Stomach (tissue), 4 donors: ENCODE results near the gene PTX3.

Experiments used
- EP300 ChIP-seq: sonication (generic); formaldehyde crosslinking; IDR thresholded peaks from one replicate; pipeline ENCODE4 v1.6.1; 2017; ENCODE audit warnings: antibody characterized with exemption
- POLR2A ChIP-seq, 4 donors: fragments of 450-650 bp; IDR thresholded peaks; one replicate each; pipeline ENCODE4 v1.6.1; 2016; ENCODE audit warnings: antibody characterized with exemption in 4 of 4, control low read depth in 2 of 4, mild to moderate bottlenecking in 1 of 4, moderate library complexity in 1 of 4
- POLR2AphosphoS5 ChIP-seq, 3 donors: sonication (generic); formaldehyde crosslinking; IDR thresholded peaks; one replicate each; pipeline ENCODE4 v1.6.1; 2016; ENCODE audit warnings: antibody characterized with exemption in 3 of 3
- TF ChIP-seq, protein P1 (sequence below), 7 experiments: fragments of 450-650 bp in 4 of 7; fragments of 200-600 bp in 3 of 7; sonication (generic) in 3 of 7; IDR thresholded peaks; one replicate each; pipeline ENCODE4 v1.5.1; 2016 to 2019; ENCODE audit warnings: antibody characterized with exemption in 7 of 7, control low read depth in 2 of 7, mild to moderate bottlenecking in 1 of 7

DNA sequence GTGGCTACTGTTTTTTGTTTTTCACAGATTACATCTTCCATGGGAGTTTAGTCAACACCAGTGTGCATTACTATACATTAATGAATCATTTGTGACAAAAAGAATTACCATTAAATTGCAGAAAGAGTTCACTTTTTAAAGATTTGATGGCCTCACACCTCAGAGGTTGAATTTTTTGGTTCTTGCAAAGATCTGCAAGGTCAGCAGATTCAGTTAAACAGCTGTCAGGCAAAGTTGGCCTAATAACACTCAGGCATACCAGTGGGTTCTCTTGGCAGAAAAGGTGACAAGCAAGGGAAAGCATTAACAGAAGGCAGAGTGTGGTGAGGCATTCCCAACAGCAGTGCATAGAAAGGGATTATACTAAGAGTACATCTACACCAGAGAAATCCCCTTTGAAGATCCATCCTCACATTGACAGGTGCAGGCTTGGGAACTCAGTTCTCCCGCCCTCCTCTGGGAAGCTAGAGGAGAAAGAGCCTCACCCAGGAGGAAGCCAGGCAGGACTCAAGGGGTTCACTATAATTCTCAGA lies 24.3 kb upstream of the PTX3 start:
- TF ChIP-seq POLR2A (IDR thresholded peaks at IDR 0.05) (no peak), POLR2AphosphoS5 (IDR thresholded peaks at IDR 0.05) (no peak), EP300 (no peak)
- TF ChIP-seq, protein P1, sequence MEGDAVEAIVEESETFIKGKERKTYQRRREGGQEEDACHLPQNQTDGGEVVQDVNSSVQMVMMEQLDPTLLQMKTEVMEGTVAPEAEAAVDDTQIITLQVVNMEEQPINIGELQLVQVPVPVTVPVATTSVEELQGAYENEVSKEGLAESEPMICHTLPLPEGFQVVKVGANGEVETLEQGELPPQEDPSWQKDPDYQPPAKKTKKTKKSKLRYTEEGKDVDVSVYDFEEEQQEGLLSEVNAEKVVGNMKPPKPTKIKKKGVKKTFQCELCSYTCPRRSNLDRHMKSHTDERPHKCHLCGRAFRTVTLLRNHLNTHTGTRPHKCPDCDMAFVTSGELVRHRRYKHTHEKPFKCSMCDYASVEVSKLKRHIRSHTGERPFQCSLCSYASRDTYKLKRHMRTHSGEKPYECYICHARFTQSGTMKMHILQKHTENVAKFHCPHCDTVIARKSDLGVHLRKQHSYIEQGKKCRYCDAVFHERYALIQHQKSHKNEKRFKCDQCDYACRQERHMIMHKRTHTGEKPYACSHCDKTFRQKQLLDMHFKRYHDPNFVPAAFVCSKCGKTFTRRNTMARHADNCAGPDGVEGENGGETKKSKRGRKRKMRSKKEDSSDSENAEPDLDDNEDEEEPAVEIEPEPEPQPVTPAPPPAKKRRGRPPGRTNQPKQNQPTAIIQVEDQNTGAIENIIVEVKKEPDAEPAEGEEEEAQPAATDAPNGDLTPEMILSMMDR (IDR thresholded peaks at IDR 0.05), result no peak
